OCI-LY7 (cell line): ENCODE data around the gene C4orf50.

Experiments used
- CTCF ChIP-seq: fragments of 200-600 bp; sonication (generic); conservative IDR thresholded peaks from 2 replicates; pipeline ENCODE4 v1.5.1; 2014; ENCODE audit warnings: mild to moderate bottlenecking, antibody characterized with exemption, low read length, moderate library complexity, mixed read lengths
- EZH2phosphoT487 ChIP-seq: fragments of 200-600 bp; sonication (generic); IDR thresholded peaks from 2 replicates; pipeline ENCODE4 v1.6.1; 2018; ENCODE audit warnings: low read depth, borderline replicate concordance, mild to moderate bottlenecking, mixed run types, antibody characterized with exemption, low read length, moderate library complexity, mixed read lengths

- TF ChIP-seq EZH2phosphoT487 (no peak), CTCF (no peak)
Observed at GRCh38 chr4:5973486-5974220, 44.6 kb downstream of the C4orf50 start.
